GM19240 (cell line): Measurements from ENCODE around the gene IFT88.
"Not testable (repeated sequence)": the region's sequence is repeated elsewhere in the genome, so short reads cannot be mapped to it uniquely, and the experiment has no call there.

Experiments used
- DNase-seq: peaks from one replicate; pipeline ENCODE4 v3.0.0; 2011; ENCODE audit warnings: low spot score; ENCODE audit not compliant: insufficient read length

Gene IFT88

DNA sequence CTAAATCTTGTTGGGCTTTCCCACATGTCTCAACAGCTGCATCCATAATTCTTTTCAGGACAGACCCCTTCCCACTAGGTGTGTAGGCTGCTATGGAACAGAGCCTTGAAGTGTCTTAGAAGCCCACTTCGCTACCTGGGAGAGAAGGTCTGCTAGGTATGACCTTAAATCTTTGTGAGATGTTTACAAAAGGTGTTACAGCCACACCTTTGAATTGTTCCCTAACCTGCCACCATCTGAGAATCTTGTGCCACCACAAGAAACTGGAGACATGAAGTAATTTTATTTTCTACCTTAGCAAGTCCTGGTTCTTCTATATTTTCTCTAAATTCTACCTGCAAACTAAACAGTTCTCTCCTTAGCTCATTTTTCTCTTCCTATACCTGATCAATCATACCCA lies 69.1 kb downstream of the IFT88 start:
- no peak for DNase-seq

DNA sequence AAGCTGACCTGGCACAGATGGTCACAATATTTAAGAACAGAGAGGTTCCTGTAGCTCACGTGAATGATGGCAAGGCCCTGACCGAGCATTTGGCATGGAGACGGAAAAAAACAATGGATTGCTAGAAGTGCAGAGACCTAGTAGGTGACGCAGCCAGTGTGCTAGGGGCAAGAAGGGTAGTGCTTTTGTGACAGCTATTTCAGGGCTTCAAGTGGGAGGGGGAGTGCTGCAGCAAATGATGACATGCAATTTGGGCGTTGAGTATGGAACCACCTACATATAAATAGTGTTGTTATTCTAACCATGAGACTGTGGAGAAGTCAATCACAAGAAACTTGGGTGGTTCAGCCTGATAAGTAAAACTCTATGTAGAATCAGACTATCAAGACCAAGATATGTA lies 70.9 kb downstream of the IFT88 start:
- DNase-seq, result no peak

GRCh38 chr13:20647758-20648157 lies 80.8 kb downstream of the IFT88 start:
- no peak for DNase-seq

DNA sequence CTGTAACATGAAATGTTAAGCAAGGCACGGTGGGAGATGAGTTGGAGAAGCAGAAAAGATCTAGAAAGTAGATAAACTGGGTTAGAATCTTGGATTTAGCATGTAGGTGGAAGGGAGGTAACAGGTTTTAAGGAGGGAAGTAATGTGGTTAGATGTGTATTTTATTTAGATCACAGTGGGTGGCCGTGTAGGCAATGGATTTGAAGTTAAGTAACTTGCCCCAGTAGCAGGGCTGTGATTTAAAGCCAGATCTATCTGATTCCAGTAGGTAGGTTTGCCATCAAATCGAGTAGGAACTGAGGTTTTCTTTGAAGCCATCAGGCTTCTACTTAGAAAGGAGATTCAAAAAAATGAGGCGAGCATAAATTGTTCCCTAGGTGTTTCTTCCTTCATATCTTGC lies 86.0 kb downstream of the IFT88 start:
- DNase-seq, result no peak

DNA sequence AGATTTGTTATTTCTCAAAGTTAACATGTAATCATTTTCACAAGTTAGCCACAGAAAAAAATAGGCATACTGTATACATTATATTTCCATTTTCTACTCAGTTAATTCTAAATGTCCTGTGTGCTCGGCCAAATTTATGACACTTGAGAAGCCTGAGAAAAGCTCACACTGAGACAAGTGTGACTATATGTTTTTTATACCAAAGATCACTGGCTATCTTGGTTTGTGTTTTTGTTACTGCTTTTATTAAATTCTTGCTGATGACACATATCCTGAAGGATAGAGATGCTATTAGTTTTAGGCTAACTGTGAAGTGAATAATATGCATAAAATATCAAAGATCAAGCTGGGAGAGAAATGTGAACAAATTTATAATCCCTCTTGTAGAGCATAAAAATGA lies 87.2 kb downstream of the IFT88 start:
- DNase-seq, result no peak

- no peak for DNase-seq
Measured at GRCh38 chr13:20658451-20659040, 91.6 kb downstream of the IFT88 start.

GRCh38 chr13:20664351-20664750 lies 97.4 kb downstream of the IFT88 start:
- no peak for DNase-seq

- DNase-seq, result no peak
Measured at GRCh38 chr13:20666948-20667347, 100.0 kb downstream of the IFT88 start.

GRCh38 chr13:20667857-20668437 lies 101.0 kb downstream of the IFT88 start:
- no peak for DNase-seq

- DNase-seq, result no peak
Measured at GRCh38 chr13:20669162-20669561, 102.2 kb downstream of the IFT88 start.

- DNase-seq, result no peak
Measured at GRCh38 chr13:20671789-20672188, 104.8 kb downstream of the IFT88 start.

DNA sequence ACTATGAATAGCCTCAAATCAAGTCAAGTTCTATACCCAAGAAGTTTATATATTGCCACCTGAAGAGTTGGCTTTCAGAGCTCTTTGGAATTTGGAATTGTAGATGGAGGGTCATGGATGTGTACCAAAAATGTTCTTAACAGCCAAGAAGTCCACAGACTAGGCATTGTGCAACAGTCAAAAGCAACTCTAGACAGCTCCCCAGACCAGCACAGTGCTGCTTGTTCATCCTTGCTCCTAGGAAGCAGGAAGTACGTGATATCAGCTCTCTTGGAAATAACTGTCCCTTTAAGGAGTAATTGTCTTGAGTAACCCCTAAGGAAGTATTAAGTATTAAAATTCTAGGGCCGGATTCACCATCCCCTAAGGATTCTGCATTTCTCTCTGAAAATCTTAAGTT lies 105.8 kb downstream of the IFT88 start:
- DNase-seq, result no peak

DNA sequence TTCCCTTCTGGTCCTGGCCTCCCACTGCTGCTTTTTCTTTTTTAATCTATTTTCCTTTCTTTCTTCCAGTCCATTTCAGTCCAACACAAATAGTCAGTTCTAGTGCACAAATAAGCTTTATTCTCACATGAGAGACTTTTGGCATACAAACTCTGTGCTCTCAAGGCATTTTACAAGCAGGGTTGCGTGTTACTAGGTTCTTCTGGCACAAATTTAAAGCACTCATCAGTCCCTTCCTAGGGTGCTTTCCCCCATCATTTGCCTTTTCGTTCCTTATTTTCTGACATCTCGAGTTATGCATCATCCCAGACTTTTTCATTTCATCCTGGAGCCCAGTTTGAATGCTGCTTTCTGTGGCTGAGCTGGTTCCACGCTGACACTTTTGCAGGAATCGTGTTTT lies 106.8 kb downstream of the IFT88 start:
- no peak for DNase-seq

GRCh38 chr13:20676213-20676612 lies 109.3 kb downstream of the IFT88 start:
- no peak for DNase-seq

DNA sequence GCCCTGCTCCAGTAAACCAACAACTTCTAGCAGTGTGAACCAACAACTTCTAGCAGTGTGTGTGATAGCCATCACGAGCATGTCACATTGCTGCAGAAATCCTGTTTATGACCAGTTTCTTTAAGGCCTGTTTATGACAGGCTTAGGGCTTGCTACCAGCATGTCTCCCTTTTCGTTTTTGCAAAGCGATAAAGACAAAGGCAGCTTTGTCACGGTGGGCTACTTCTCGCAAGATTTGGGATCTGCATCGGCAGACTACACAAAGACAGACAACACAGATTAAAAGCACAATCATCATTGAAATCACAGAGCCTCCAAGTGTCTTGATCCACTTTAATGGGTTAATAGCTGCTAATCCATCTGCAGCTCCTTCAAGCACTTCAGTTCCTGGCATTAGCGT lies 111.6 kb downstream of the IFT88 start:
- not testable (repeated sequence) for DNase-seq

GRCh38 chr13:20679879-20680278 lies 112.9 kb downstream of the IFT88 start:
- no peak for DNase-seq

DNA sequence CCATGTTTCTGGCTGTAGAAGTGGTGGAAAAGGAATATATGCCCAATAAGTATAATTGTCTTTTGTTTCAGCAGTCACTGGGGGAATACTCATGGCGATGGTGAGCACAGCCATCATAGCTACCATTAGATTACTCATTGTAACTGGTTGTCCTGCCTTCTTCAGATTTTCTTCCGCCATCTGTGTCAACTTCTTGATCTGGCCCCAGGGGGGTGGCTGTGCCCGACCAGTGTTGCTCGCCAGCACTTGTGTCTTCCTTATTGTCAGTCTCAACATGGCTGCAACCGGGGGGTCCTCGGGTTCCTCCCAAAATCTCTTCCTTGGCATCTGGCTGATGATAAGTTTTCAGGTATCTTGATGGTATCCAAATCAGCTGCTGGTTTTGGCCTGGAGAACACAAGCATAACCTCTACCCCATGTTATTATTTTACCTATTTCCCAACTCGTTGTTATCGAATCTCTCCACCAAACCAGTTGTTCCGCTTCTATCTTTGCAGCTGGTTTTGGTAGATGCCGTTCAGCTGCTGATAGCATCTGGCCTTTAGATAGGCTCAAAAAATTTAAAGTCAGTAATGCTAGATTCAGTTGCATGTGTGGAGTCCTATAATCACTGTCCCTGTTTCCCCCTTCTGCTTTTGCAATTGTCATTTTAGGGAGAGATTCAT lies 113.6 kb downstream of the IFT88 start:
- DNase-seq, result no peak

DNA sequence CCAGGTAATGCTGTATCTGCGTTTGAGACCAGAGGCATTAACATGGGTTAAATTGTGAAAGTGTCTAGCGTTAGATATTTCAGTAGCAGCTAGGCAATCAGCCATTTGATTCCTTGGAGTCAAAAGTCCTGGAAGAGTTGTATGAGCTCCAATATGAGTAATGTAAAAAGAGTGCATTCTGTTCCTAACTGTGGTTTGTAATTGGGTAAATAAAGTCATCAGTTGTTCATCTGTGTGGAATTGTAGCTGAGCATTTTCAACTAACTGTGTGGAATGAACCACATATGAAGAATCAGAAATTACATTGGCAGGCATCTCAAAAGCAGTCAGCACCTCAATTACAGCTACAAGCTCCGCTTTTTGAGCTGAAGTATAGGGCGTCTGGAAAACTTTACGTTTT lies 114.5 kb downstream of the IFT88 start:
- DNase-seq, result not testable (repeated sequence)

DNA sequence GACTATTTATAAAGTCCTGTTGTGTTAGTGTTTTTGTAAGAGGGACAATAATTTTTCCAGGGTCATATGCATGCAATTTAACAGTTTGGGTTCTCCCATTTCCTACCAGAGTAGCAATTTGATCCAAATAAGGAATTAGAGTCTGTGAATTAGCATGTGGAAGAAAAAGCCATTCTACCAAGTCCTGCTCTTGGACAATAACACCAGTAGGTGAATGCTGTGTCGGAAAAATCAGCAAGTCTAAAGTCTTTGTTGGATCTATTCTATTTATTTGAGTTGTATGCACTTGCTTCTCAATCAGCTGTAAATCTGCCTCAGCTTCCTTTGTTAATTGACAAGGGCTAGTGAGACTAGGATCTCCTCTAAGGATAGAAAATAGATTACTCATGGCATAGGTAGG lies 115.1 kb downstream of the IFT88 start:
- DNase-seq, result no peak

DNA sequence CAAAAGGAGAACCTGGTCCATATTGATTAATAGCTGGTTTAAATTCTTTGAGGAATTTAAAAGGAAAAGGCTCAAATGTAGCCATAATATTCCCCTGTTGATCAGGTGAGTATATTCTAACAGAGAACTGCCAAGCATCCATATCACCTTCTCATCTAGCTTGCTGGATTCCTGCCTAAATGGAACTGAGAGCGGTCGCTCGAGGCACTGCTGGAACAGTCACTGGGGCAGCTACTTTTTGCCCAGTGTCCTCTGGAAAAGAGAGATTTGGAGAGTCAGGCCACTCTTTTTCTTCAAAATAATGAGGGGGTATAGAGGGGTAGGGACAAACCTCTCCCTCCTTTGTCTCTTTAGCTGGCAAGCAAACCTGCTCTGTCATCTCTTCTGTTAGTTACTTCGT lies 117.1 kb downstream of the IFT88 start:
- no peak for DNase-seq

DNA sequence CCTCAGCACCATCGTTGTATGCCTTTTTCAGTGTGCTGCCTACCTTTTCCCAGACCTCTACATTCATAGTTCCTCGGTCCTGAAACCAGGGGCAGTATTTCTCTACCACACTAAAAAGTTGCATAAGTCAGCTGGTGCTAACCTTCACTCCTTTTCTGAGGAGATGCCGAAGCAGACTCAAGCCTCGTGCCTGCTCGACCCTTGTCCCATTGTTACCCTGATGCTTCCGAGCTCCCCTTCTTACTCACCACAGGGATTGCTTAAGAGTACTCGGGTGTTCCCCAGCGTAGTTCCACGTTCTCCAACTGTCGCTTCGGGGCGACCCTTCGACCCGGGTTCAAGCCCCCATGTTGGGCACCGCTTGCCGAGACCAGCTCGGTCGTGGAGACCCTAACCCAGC lies 117.6 kb downstream of the IFT88 start:
- no peak for DNase-seq

DNA sequence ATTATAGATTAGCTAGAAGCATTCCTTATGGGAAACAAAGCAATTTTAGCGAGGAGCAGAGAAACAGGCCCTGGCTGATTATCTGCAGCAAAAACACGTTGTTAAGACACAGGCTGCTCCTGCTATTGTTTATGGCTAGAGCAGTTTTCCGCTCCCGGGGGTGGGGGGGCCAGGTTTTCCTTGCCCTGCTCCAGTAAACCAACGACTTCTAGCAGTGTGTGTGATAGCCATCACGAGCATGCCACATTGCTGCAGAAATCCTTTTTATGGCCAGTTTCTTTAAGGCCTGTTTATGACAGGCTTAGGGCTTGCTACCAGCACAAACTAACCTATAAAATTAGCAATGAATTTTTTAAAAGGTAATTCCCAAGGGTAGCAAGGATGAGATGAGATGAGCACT lies 118.1 kb downstream of the IFT88 start:
- DNase-seq, result no peak

DNA sequence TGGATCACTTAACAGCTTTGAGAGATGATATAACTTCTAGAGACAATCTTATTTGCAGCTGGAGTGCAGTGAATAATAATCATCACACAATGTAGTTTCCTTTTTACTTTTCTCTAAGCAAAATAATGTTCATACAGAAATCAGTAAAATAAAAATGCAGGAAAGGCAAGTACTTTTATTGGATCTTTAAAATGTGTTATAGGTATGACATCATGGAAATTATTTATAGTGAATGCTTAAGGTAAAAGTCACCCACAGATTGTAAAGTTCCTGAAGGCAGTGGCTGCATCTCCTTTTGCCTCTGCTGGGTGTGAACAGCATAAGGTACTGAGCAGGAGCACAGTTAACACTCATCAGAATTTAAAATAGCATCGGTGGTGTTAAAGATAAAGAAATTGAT lies 119.2 kb downstream of the IFT88 start:
- DNase-seq, result no peak
